Upper lobe of left lung (tissue), 6 donors: ENCODE results near the gene RIT2. TPM values are rescaled to one million over a fixed set of nuclear protein-coding genes. Genes with fewer than 3 reads are reported as not detected.

Experiments
- ATAC-seq, 2 donors: fragments of 200-7000 bp; cut with Tn5 transposase; one replicate each; pipeline ENCODE4 v1.9.1; 2022; ENCODE audit warnings: mild to moderate bottlenecking in 2 of 2, moderate library complexity in 2 of 2; ENCODE audit not compliant: low FRiP score in 2 of 2
- DNase-seq, 2 donors: peaks; one replicate each; pipeline ENCODE4 v3.0.0-alpha.2; 2019 to 2020
- H3K27ac ChIP-seq, 4 donors: fragments of 200-600 bp; sonication (generic); one replicate each; pipeline ENCODE4 v1.5.1; 2016 to 2019
- H3K27me3 ChIP-seq, 4 donors: fragments of 200-600 bp; sonication (generic); one replicate each; pipeline ENCODE4 v1.5.1; 2017 to 2019
- H3K36me3 ChIP-seq, 4 donors: fragments of 200-600 bp; sonication (generic); one replicate each; pipeline ENCODE4 v1.5.1; 2016 to 2019
- H3K4me1 ChIP-seq, 4 donors: fragments of 200-600 bp; sonication (generic); one replicate each; pipeline ENCODE4 v1.5.1; 2018 to 2019
- H3K4me3 ChIP-seq, 4 donors: fragments of 200-600 bp; sonication (generic); one replicate each; pipeline ENCODE4 v1.5.1; 2017 to 2019; ENCODE audit warnings: mild to moderate bottlenecking in 2 of 4, moderate library complexity in 1 of 4
- H3K9me3 ChIP-seq, 4 donors: fragments of 200-600 bp; sonication (generic); one replicate each; pipeline ENCODE4 v1.5.1; 2018 to 2019
- CTCF ChIP-seq, 6 experiments: fragments of 450-650 bp in 4 of 6; fragments of 200-600 bp in 2 of 6; sonication (generic) in 2 of 6; IDR thresholded peaks; one replicate each; pipeline ENCODE4 v1.5.1; 2016 to 2019; ENCODE audit warnings: antibody characterized with exemption in 6 of 6
- EP300 ChIP-seq, 4 donors: sonication (generic); formaldehyde crosslinking; IDR thresholded peaks; one replicate each; pipeline ENCODE4 v1.5.1; 2017; ENCODE audit warnings: antibody characterized with exemption in 4 of 4, control low read depth in 2 of 4
- POLR2A ChIP-seq, 4 donors: fragments of 450-650 bp; IDR thresholded peaks; one replicate each; pipeline ENCODE4 v1.5.1; 2016 to 2017; ENCODE audit warnings: antibody characterized with exemption in 4 of 4, mild to moderate bottlenecking in 2 of 4
- POLR2AphosphoS5 ChIP-seq, 2 donors: sonication (generic); formaldehyde crosslinking; IDR thresholded peaks; one replicate each; pipeline ENCODE4 v1.5.1; 2017; ENCODE audit warnings: antibody characterized with exemption in 2 of 2
- WGBS, 2 donors: methylation state at CpG; one replicate each; pipeline ENCODE4 v1.1.5; 2017 to 2018; 5-methylcytosine and 5-hydroxymethylcytosine counted together
- total RNA-seq, 6 donors: library from RNA; depleted of rRNA in 4 of 6; stranded (reverse); fragments of >200 nt in 4 of 6; gene quantifications; one replicate each; pipeline versions ENCODE4 v1.1.0 to v1.2.1, GENCODE V29; 2016 to 2021
- donor health status: DM: no; HTN: no; CAD: no; lungs with moderate emphysema.
- donor health status: DM: no; HTN: yes; CAD: no; lungs with severe emphysema.

The RIT2 gene
- total RNA-seq, 6 donors from 2014 or later = not detected

GRCh38 chr18:42882122-42882521, 233.4 kb downstream of the RIT2 start:
- Histone ChIP-seq H3K27ac (no peak overlapping the region), H3K27me3 (no peaks in the 10 kb centered on the region), H3K36me3 (no peaks in the 10 kb centered on the region), H3K9me3 (no peaks in the 10 kb centered on the region), H3K4me1 (no peaks in the 10 kb centered on the region), H3K4me3 (no peak overlapping the region)
- 84 to 96% methylated on average over 3 of the region's 3 CpGs for WGBS, 2 donors
- TF ChIP-seq POLR2A (IDR thresholded peaks at IDR 0.05) (no peak), EP300 (IDR thresholded peaks at IDR 0.05) (no peak), POLR2AphosphoS5 (IDR thresholded peaks at IDR 0.05) (no peak), CTCF (IDR thresholded peaks at IDR 0.05) (no peak)
- DNase-seq (no peak), ATAC-seq (no peak)

- no peaks in the 10 kb centered on the region for H3K36me3 ChIP-seq
- DNase-seq (no peak), ATAC-seq (peak in 1 of 2 donors; percentile 40)
- no peak for TF ChIP-seq EP300 (IDR thresholded peaks at IDR 0.05)
- no peak for TF ChIP-seq POLR2A (IDR thresholded peaks at IDR 0.05)
- TF ChIP-seq POLR2AphosphoS5 (IDR thresholded peaks at IDR 0.05) = no peak
- no peaks in the 10 kb centered on the region for H3K9me3 ChIP-seq
- H3K27ac ChIP-seq = no peak overlapping the region
- 69 to 78% methylated on average over 2 of the region's 2 CpGs for WGBS, 2 donors
- H3K27me3 ChIP-seq = no peaks in the 10 kb centered on the region
- no peak overlapping the region for H3K4me3 ChIP-seq
- no peaks in the 10 kb centered on the region for H3K4me1 ChIP-seq
Observed at GRCh38 chr18:42872838-42873237, 242.6 kb downstream of the RIT2 start.

- Histone ChIP-seq H3K27me3 (no peaks in the 10 kb centered on the region), H3K27ac (no peak overlapping the region), H3K4me3 (no peak overlapping the region), H3K4me1 (no peaks in the 10 kb centered on the region), H3K36me3 (no peaks in the 10 kb centered on the region), H3K9me3 (no peaks in the 10 kb centered on the region)
- no peak for DNase-seq
- no peak for ATAC-seq
- TF ChIP-seq POLR2AphosphoS5 (IDR thresholded peaks at IDR 0.05) = no peak
- no peak for TF ChIP-seq CTCF (IDR thresholded peaks at IDR 0.05)
- no peak for TF ChIP-seq POLR2A (IDR thresholded peaks at IDR 0.05)
Observed at GRCh38 chr18:42864876-42865275, 250.6 kb downstream of the RIT2 start.

GRCh38 chr18:42861271-42861670, 254.2 kb downstream of the RIT2 start:
- no peak for DNase-seq
- no peaks in the 10 kb centered on the region for H3K9me3 ChIP-seq
- no peak overlapping the region for H3K27ac ChIP-seq
- H3K4me3 ChIP-seq = no peak overlapping the region
- H3K27me3 ChIP-seq = no peaks in the 10 kb centered on the region
- no peaks in the 10 kb centered on the region for H3K4me1 ChIP-seq
- no peak for TF ChIP-seq POLR2A (IDR thresholded peaks at IDR 0.05)
- no peaks in the 10 kb centered on the region for H3K36me3 ChIP-seq
- no peak for ATAC-seq

- WGBS, 2 donors = 87 to 95% methylated on average over 1 of the region's 1 CpG
- Histone ChIP-seq H3K36me3 (no peaks in the 10 kb centered on the region), H3K4me3 (no peak overlapping the region), H3K4me1 (no peaks in the 10 kb centered on the region), H3K27me3 (no peaks in the 10 kb centered on the region), H3K9me3 (no peaks in the 10 kb centered on the region), H3K27ac (no peak overlapping the region)
- DNase-seq (no peak), ATAC-seq (no peak)
- TF ChIP-seq EP300 (IDR thresholded peaks at IDR 0.05) (no peak), POLR2AphosphoS5 (IDR thresholded peaks at IDR 0.05) (no peak), POLR2A (IDR thresholded peaks at IDR 0.05) (no peak), CTCF (IDR thresholded peaks at IDR 0.05) (no peak)
Observed at GRCh38 chr18:42860548-42860947, 254.9 kb downstream of the RIT2 start.

GRCh38 chr18:42860011-42860410, 255.5 kb downstream of the RIT2 start:
- no peak for TF ChIP-seq CTCF (IDR thresholded peaks at IDR 0.05)
- no peak for TF ChIP-seq POLR2A (IDR thresholded peaks at IDR 0.05)
- TF ChIP-seq EP300 (IDR thresholded peaks at IDR 0.05) = no peak
- no peak for TF ChIP-seq POLR2AphosphoS5 (IDR thresholded peaks at IDR 0.05)

More at GRCh38 chr18:42860011-42860410, 255.5 kb downstream of the RIT2 start:
- Histone ChIP-seq H3K4me3 (no peak overlapping the region), H3K27ac (no peak overlapping the region), H3K9me3 (no peaks in the 10 kb centered on the region), H3K27me3 (no peaks in the 10 kb centered on the region), H3K4me1 (no peaks in the 10 kb centered on the region), H3K36me3 (no peaks in the 10 kb centered on the region)
- no peak for ATAC-seq
- DNase-seq = no peak
